Esophagus squamous epithelium (tissue), 5 donors: ENCODE data around the gene RASA1. TPM values are rescaled to one million over a fixed set of nuclear protein-coding genes. Genes with fewer than 3 reads are reported as not detected.

Source experiments
- DNase-seq: peaks from one replicate; lab custom pipeline; 2025; lab: John Stamatoyannopoulos, UW
- H3K27ac ChIP-seq, 4 donors: fragments of 200-600 bp; sonication (generic); one replicate each; pipeline ENCODE4 v1.5.1; 2016 to 2019; ENCODE audit warnings: mild to moderate bottlenecking in 1 of 4
- H3K27me3 ChIP-seq, 4 donors: fragments of 200-600 bp; sonication (generic); 1 replicate in 3 of 4; 2 replicates in 1 of 4; pipeline versions ENCODE4 v1.5.1 to v1.6.0; 2017 to 2021; ENCODE audit warnings: antibody characterized with exemption in 1 of 4
- H3K36me3 ChIP-seq, 3 donors: fragments of 200-600 bp; sonication (generic); one replicate each; pipeline ENCODE4 v1.5.1; 2016 to 2019
- H3K4me1 ChIP-seq, 3 donors: fragments of 200-600 bp; sonication (generic); one replicate each; pipeline ENCODE4 v1.5.1; 2017 to 2019
- H3K4me3 ChIP-seq, 4 donors: fragments of 200-600 bp; sonication (generic); 1 replicate in 3 of 4; 2 replicates in 1 of 4; pipeline ENCODE4 v1.5.1; 2016 to 2019; ENCODE audit warnings: mild to moderate bottlenecking in 2 of 4, moderate library complexity in 1 of 4
- H3K9me3 ChIP-seq, 3 donors: fragments of 200-600 bp; sonication (generic); one replicate each; pipeline ENCODE4 v1.5.1; 2016 to 2019
- CTCF ChIP-seq, 6 experiments: fragments of 450-650 bp in 4 of 6; fragments of 200-600 bp in 2 of 6; sonication (generic) in 2 of 6; IDR thresholded peaks; one replicate each; pipeline ENCODE4 v1.5.1; 2016 to 2019; ENCODE audit warnings: antibody characterized with exemption in 6 of 6, mild to moderate bottlenecking in 4 of 6, moderate library complexity in 4 of 6
- POLR2A ChIP-seq, 4 donors: fragments of 450-650 bp; IDR thresholded peaks; one replicate each; pipeline ENCODE4 v1.6.1; 2017; ENCODE audit warnings: antibody characterized with exemption in 4 of 4, mild to moderate bottlenecking in 4 of 4, moderate library complexity in 3 of 4
- WGBS, 2 donors: methylation state at CpG; one replicate each; pipeline ENCODE4 v1.1.5; 2018; 5-methylcytosine and 5-hydroxymethylcytosine counted together
- intact Hi-C: fragments of 100-400 bp; cut with DNase I; formaldehyde crosslinking; loops from one replicate; pipeline ENCODE4 v1.15.0; 2022
- total RNA-seq, 4 donors: library from RNA; depleted of rRNA; stranded (reverse); fragments of >200 nt; gene quantifications; one replicate each; pipeline ENCODE4 v1.1.0, GENCODE V29; 2016
- donor health status: DM: yes; HTN: yes; CAD: no.

Gene RASA1
- total RNA-seq, 4 donors from 2014 or later: 14.6 to 30.2 (median 26.5) TPM

- intact Hi-C loops: no loop called here
- no peak overlapping the region for H3K27ac ChIP-seq
- no peaks in the 10 kb centered on the region for H3K9me3 ChIP-seq
- no peak overlapping the region for H3K4me3 ChIP-seq
- TF ChIP-seq CTCF (IDR thresholded peaks at IDR 0.05) (no peak), POLR2A (IDR thresholded peaks at IDR 0.05) (no peak)
- H3K4me1 ChIP-seq: no peaks in the 10 kb centered on the region
- no peaks in the 10 kb centered on the region for H3K36me3 ChIP-seq
- 61 to 81% methylated on average over 2 of the region's 2 CpGs for WGBS, 2 donors
- DNase-seq: no peak
- no peaks in the 10 kb centered on the region for H3K27me3 ChIP-seq
Measured at GRCh38 chr5:87254035-87254434, 13.6 kb upstream of the RASA1 start.

GRCh38 chr5:87258507-87258906, 9.2 kb upstream of the RASA1 start:
- 64% methylated on average over 1 of the region's 1 CpG for WGBS, 2 donors
- H3K9me3 ChIP-seq: no peaks in the 10 kb centered on the region
- no peak for TF ChIP-seq POLR2A (IDR thresholded peaks at IDR 0.05)
- no peak for TF ChIP-seq CTCF (IDR thresholded peaks at IDR 0.05)
- H3K4me1 ChIP-seq: no peaks in the 10 kb centered on the region
- DNase-seq: no peak
- H3K4me3 ChIP-seq: no peak overlapping the region
- H3K36me3 ChIP-seq: no peaks in the 10 kb centered on the region
- intact Hi-C loops: no loop called here
- H3K27me3 ChIP-seq: no peaks in the 10 kb centered on the region
- no peak overlapping the region for H3K27ac ChIP-seq

- Histone ChIP-seq H3K27ac (no peak overlapping the region), H3K4me3 (no peak overlapping the region), H3K27me3 (no peaks in the 10 kb centered on the region), H3K36me3 (no peaks in the 10 kb centered on the region), H3K9me3 (no peaks in the 10 kb centered on the region), H3K4me1 (no peaks in the 10 kb centered on the region)
- no peak for DNase-seq
- intact Hi-C loops: no loop called here
- TF ChIP-seq CTCF (IDR thresholded peaks at IDR 0.05): no peak
- no peak for TF ChIP-seq POLR2A (IDR thresholded peaks at IDR 0.05)
- WGBS, 2 donors: 68 to 84% methylated on average over 4 of the region's 4 CpGs
Measured at GRCh38 chr5:87260604-87261192, 7.0 kb upstream of the RASA1 start.

GRCh38 chr5:87263498-87263897, 4.2 kb upstream of the RASA1 start:
- TF ChIP-seq POLR2A (IDR thresholded peaks at IDR 0.05): no peak
- no peak for TF ChIP-seq CTCF (IDR thresholded peaks at IDR 0.05)
- intact Hi-C loops: no loop called here
- 79 to 80% methylated on average over 3 of the region's 3 CpGs for WGBS, 2 donors
- Histone ChIP-seq H3K4me3 (no peak overlapping the region), H3K9me3 (no peaks in the 10 kb centered on the region), H3K36me3 (no peaks in the 10 kb centered on the region), H3K27ac (no peak overlapping the region), H3K4me1 (peaks cover 0 to 4% (median 0%) of the 10 kb centered on the region in 3 donors), H3K27me3 (no peaks in the 10 kb centered on the region)
- no peak for DNase-seq

GRCh38 chr5:87266914-87267573, 639 bp upstream of the RASA1 start:
- peak overlapping the region; percentile 87 to 96 (median 94) for H3K27ac ChIP-seq
- no peaks in the 10 kb centered on the region for H3K9me3 ChIP-seq
- no peaks in the 10 kb centered on the region for H3K27me3 ChIP-seq
- no peak for DNase-seq
- intact Hi-C loops: no loop called here
- peaks cover 7 to 35% (median 13%) of the 10 kb centered on the region in 3 donors for H3K4me1 ChIP-seq
- 4 to 7% methylated on average over 14 of the region's 14 CpGs for WGBS, 2 donors
- peak overlapping the region; percentile 70 to 90 (median 90) for H3K4me3 ChIP-seq
- TF ChIP-seq POLR2A (IDR thresholded peaks at IDR 0.05) (no peak), CTCF (IDR thresholded peaks at IDR 0.05) (no peak)
- H3K36me3 ChIP-seq: no peaks in the 10 kb centered on the region
